HEK293T (cell line): ENCODE data around the gene OR10H2.

Source experiments
- ELF4 ChIP-seq: fragments of 450-650 bp; IDR thresholded peaks from 2 replicates; pipeline ENCODE4 v1.6.1; 2017; ENCODE audit warnings: antibody characterized with exemption
- FOXM1 ChIP-seq: fragments of 450-650 bp; IDR thresholded peaks from 2 replicates; pipeline ENCODE4 v1.6.1; 2017; ENCODE audit warnings: mild to moderate bottlenecking, borderline replicate concordance
- NFRKB ChIP-seq: fragments of 450-650 bp; IDR thresholded peaks from 2 replicates; pipeline ENCODE4 v1.6.1; 2016; ENCODE audit warnings: mild to moderate bottlenecking, moderate library complexity
- SP1 ChIP-seq: fragments of 450-650 bp; IDR thresholded peaks from 2 replicates; pipeline ENCODE4 v1.6.1; 2017
- ZNF384 ChIP-seq: fragments of 450-650 bp; IDR thresholded peaks from 2 replicates; pipeline ENCODE4 v1.6.1; 2016

DNA sequence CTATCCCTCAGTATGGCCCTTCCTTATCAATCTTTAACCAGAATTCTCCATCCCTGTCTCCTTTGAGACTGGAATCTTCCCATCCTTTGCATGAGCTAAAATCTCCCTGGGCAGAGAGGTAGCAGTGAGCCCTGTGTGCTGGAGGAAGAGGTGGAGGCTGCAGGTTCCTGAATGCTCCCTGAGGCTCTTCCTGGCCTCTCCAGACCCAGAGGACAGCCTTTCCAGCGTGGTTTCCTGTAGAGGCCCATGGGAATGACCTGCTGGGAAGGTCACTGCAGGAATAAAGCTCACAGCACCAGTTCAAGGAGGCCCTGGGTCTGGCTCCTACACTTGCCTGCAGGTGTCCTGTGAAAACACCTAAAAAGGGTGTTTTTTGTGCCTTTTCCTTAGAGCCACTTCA, 4.6 kb downstream of the OR10H2 start:
- no peak for TF ChIP-seq SP1
- TF ChIP-seq ELF4, result no peak
- no peak for TF ChIP-seq ZNF384
- TF ChIP-seq FOXM1, result no peak
- no peak for TF ChIP-seq NFRKB
